GM23338 (cell line): Measurements from ENCODE around the gene C16orf95. TPM values are rescaled to one million over a fixed set of nuclear protein-coding genes. Genes with fewer than 3 reads are reported as not detected.

Experiments used
- ATAC-seq: fragments of 200-7000 bp; cut with Tn5 transposase; 3 replicates; pipeline ENCODE4 v1.9.1; 2020
- DNase-seq: peaks from one replicate; pipeline ENCODE4 v3.0.0-alpha.2; 2015; ENCODE audit warnings: low spot score
- H2AFZ ChIP-seq: fragments of 200-600 bp; sonication (generic); 2 replicates; pipeline ENCODE4 v1.8.0; 2016; ENCODE audit warnings: antibody characterized with exemption, mild to moderate bottlenecking, moderate library complexity
- H3F3A ChIP-seq: fragments of 200-600 bp; sonication (generic); replicated peaks from 2 replicates; pipeline ENCODE4 v1.8.0; 2017; ENCODE audit warnings: antibody characterized with exemption, mixed run types, low read depth
- H3K27ac ChIP-seq: fragments of 200-600 bp; sonication (generic); 2 replicates; pipeline ENCODE4 v1.6.1; 2016; ENCODE audit warnings: low read depth
- H3K27me3 ChIP-seq: fragments of 200-600 bp; sonication (generic); 2 replicates; pipeline ENCODE4 v1.8.0; 2016; ENCODE audit warnings: mild to moderate bottlenecking, mixed run types, moderate library complexity; ENCODE audit not compliant: insufficient read depth
- H3K36me3 ChIP-seq: fragments of 200-600 bp; sonication (generic); 2 replicates; pipeline ENCODE4 v1.8.0; 2016; ENCODE audit warnings: mild to moderate bottlenecking; ENCODE audit not compliant: insufficient read depth
- H3K4me1 ChIP-seq: fragments of 200-600 bp; sonication (generic); 2 replicates; pipeline ENCODE4 v1.8.0; 2016; ENCODE audit warnings: mild to moderate bottlenecking, moderate library complexity; ENCODE audit not compliant: insufficient read depth
- H3K4me2 ChIP-seq: fragments of 200-600 bp; sonication (generic); 2 replicates; pipeline ENCODE4 v1.7.1; 2017; ENCODE audit warnings: mixed run types
- H3K4me3 ChIP-seq: fragments of 200-600 bp; sonication (generic); 2 replicates; pipeline ENCODE4 v1.6.1; 2016; ENCODE audit warnings: mixed run types
- H3K79me2 ChIP-seq: fragments of 200-600 bp; sonication (generic); replicated peaks from 2 replicates; pipeline ENCODE4 v1.8.0; 2017; ENCODE audit warnings: mild to moderate bottlenecking; ENCODE audit not compliant: insufficient read depth
- H3K9me2 ChIP-seq: fragments of 200-600 bp; sonication (generic); 2 replicates; pipeline ENCODE4 v1.8.0; 2017; ENCODE audit not compliant: insufficient read depth
- H4K20me1 ChIP-seq: fragments of 200-600 bp; sonication (generic); replicated peaks from 2 replicates; pipeline ENCODE4 v1.8.0; 2017; ENCODE audit warnings: mild to moderate bottlenecking; ENCODE audit not compliant: insufficient read depth
- H3K27ac Mint-ChIP-seq: 2 replicates; pipeline ENCODE4 v1.8.0; 2020; ENCODE audit warnings: inconsistent platforms, mild to moderate bottlenecking, moderate library complexity, mixed read lengths
- H3K27me3 Mint-ChIP-seq: 3 replicates; pipeline ENCODE4 v1.8.0; 2022; ENCODE audit warnings: low read depth, mild to moderate bottlenecking, moderate library complexity, mixed read lengths, inconsistent platforms; ENCODE audit not compliant: insufficient read depth, poor library complexity
- H3K36me3 Mint-ChIP-seq: 3 replicates; pipeline ENCODE4 v1.8.0; 2021; ENCODE audit warnings: low read depth, mild to moderate bottlenecking, inconsistent platforms, moderate library complexity, mixed read lengths
- H3K4me1 Mint-ChIP-seq: 3 replicates; pipeline ENCODE4 v1.8.0; 2020; ENCODE audit warnings: mild to moderate bottlenecking, inconsistent platforms, mixed read lengths
- H3K4me3 Mint-ChIP-seq: 3 replicates; pipeline ENCODE4 v1.8.0; 2021; ENCODE audit warnings: moderate library complexity, mild to moderate bottlenecking, inconsistent platforms, mixed read lengths
- H3K9me3 Mint-ChIP-seq: 3 replicates; pipeline ENCODE4 v1.8.0; 2020; ENCODE audit warnings: moderate library complexity, mild to moderate bottlenecking, inconsistent platforms, mixed read lengths
- CREB1 ChIP-seq: fragments of 250-450 bp; sonication (Bioruptor Pico); IDR thresholded peaks from 2 replicates; pipeline ENCODE4 v1.5.0; 2020; ENCODE audit warnings: low read depth, mild to moderate bottlenecking, moderate library complexity
- CTCF ChIP-seq, 2 experiments: fragments of 200-600 bp in 1 of 2; sonication (generic) in 1 of 2; conservative IDR thresholded peaks; 2 replicates each; pipeline versions ENCODE4 v1.5.1 to v1.6.1; 2016 to 2017; ENCODE audit warnings: antibody characterized with exemption in 2 of 2, low read depth in 2 of 2, mild to moderate bottlenecking in 2 of 2, moderate library complexity in 1 of 2
- ETS1 ChIP-seq: IDR thresholded peaks from 2 replicates; pipeline ENCODE4 v1.6.1; 2016; ENCODE audit warnings: antibody characterized with exemption
- EZH2 ChIP-seq: fragments of 200-600 bp; sonication (generic); IDR thresholded peaks from one replicate; pipeline ENCODE4 v1.8.0; 2017; ENCODE audit warnings: antibody characterized with exemption, mild to moderate bottlenecking, low read depth; ENCODE audit not compliant: unreplicated experiment
- EZH2phosphoT487 ChIP-seq: fragments of 200-600 bp; sonication (generic); IDR thresholded peaks from one replicate; pipeline ENCODE4 v1.8.1; 2018; ENCODE audit warnings: antibody characterized with exemption; ENCODE audit not compliant: unreplicated experiment
- JUNB ChIP-seq: IDR thresholded peaks from one replicate; pipeline ENCODE4 v1.6.1; 2016; ENCODE audit warnings: antibody characterized with exemption; ENCODE audit not compliant: unreplicated experiment
- NANOG ChIP-seq: IDR thresholded peaks from 2 replicates; pipeline ENCODE4 v1.6.1; 2016; ENCODE audit warnings: antibody characterized with exemption, borderline replicate concordance
- POLR2AphosphoS5 ChIP-seq: IDR thresholded peaks from 2 replicates; pipeline ENCODE4 v1.6.1; 2016; ENCODE audit warnings: antibody characterized with exemption, low read depth
- REST ChIP-seq: IDR thresholded peaks from one replicate; pipeline ENCODE4 v1.6.1; 2018; ENCODE audit warnings: antibody characterized with exemption; ENCODE audit not compliant: unreplicated experiment
- STAT1 ChIP-seq: IDR thresholded peaks from one replicate; pipeline ENCODE4 v1.6.1; 2016; ENCODE audit warnings: antibody characterized with exemption; ENCODE audit not compliant: unreplicated experiment
- ZNF114 ChIP-seq: fragments of 250-450 bp; sonication (Bioruptor Pico); IDR thresholded peaks from 2 replicates; pipeline ENCODE4 v1.5.0; 2020; ENCODE audit warnings: mild to moderate bottlenecking, moderate library complexity
- ZNF331 ChIP-seq: fragments of 250-450 bp; sonication (Bioruptor Pico); IDR thresholded peaks from 2 replicates; pipeline ENCODE4 v1.5.0; 2020; ENCODE audit warnings: low read depth, mild to moderate bottlenecking, moderate library complexity
- ZNF462 ChIP-seq: fragments of 250-450 bp; sonication (Bioruptor Pico); IDR thresholded peaks from 2 replicates; pipeline ENCODE4 v1.5.0; 2020; ENCODE audit warnings: mild to moderate bottlenecking, moderate library complexity
- polyA plus RNA-seq: library from polyadenylated mRNA; unstranded; fragments of >200 nt; fragmentation: Nextera tagmentation; extraction: Ambion mirVana; gene quantifications from 2 replicates; pipeline ENCODE4 v1.2.1, GENCODE V29; 2016
- total RNA-seq: library from RNA; depleted of rRNA; stranded (reverse); fragments of >200 nt; shearing (Covaris generic); gene quantifications from 2 replicates; pipeline ENCODE4 v1.2.3, GENCODE V29; 2014

The C16orf95 gene
- total and polyA plus RNA-seq, 2 experiments from 2014 or later, result 1.2 to 3.9 TPM

DNA sequence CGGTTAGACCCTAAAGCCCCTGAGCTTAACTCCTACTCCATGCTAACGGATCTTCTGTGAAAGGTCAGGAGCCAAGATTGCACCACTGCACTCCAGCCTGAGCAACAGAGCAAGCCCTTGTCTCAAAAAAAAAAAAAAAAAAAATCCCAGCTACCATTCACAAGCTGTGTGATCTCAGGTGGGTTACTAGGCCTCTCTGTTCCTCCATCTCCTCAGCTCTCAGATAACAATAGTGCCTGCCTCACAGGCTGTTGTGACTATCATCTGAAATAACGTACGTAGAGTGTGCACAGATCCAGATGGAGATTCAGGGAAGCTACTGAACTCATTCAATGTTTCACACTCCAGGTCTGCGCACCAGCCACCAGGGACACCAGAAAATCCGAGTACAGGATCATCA is 57.8 kb downstream of the C16orf95 start:
- Histone ChIP-seq H3K4me1 (no peaks in the 10 kb centered on the region), H3K9me2 (no peaks in the 10 kb centered on the region), H3K79me2 (no peaks in the 10 kb centered on the region), H3K4me3 (no peak overlapping the region), H3K27me3 (no peaks in the 10 kb centered on the region), H2AFZ (no peak overlapping the region), H3K36me3 (no peaks in the 10 kb centered on the region), H3K4me2 (no peak overlapping the region), H4K20me1 (no peaks in the 10 kb centered on the region), H3F3A (no peaks in the 10 kb centered on the region), H3K27ac (no peak overlapping the region)
- Mint-ChIP-seq H3K36me3 (peaks cover 3% of the 10 kb centered on the region; the same call in 1 of the 3 replicates), H3K9me3 (peaks cover 3% of the 10 kb centered on the region), H3K4me3 (no peak overlapping the region), H3K27me3 (peaks cover 10% of the 10 kb centered on the region), H3K4me1 (no peaks in the 10 kb centered on the region), H3K27ac (no peak overlapping the region)
- DNase-seq (no peak), ATAC-seq (no peak)
- TF ChIP-seq ZNF114 (CRISPR knock-in tag) (no peak), STAT1 (no peak), ZNF331 (CRISPR knock-in tag) (no peak), EZH2phosphoT487 (no peak), CREB1 (no peak), JUNB (no peak), ZNF462 (CRISPR knock-in tag) (no peak), POLR2AphosphoS5 (no peak), NANOG (no peak), REST (no peak), ETS1 (no peak), EZH2 (no peak), CTCF (conservative IDR thresholded peaks at IDR 0.05; ENCODE audit: low read depth in 2 of 2) (no peak)
